ENCODE measurements around the gene GPR75.
"Not testable (repeated sequence)": the region's sequence is repeated elsewhere in the genome, so short reads cannot be mapped to it uniquely, and the experiment has no call there.

Gene GPR75

DNA sequence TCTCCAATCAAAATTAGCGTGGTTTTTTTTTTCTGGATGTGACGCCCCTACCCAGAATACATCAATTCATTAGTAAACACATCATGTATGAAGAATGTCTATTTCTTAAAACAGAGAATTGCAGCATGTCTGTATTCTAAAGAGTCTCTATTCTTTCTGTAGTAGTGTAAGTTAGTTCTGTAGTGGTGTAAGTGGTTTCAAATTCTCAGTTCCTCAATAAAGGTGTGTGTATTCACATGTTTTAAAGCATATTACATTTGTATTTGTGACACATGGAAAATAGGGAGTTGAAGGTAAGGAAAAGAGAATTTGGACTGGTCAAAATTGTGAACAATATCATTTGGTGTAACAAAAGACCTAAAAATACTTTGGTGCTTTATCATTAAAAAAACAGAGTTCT lies 8.0 kb upstream of the GPR75 start:
- Mint-ChIP-seq H3K4me3 (no peak overlapping the region), H3K27ac (no peak overlapping the region), H3K9me3 (no peaks in the 10 kb centered on the region), H3K36me3 (peaks cover 26 to 30% of the 10 kb centered on the region in 2 donors), H3K27me3 (no peaks in the 10 kb centered on the region), H3K4me1 (no peaks in the 10 kb centered on the region)
- DNase-seq: no peak
- no peak for ATAC-seq (replicated peaks)

DNA sequence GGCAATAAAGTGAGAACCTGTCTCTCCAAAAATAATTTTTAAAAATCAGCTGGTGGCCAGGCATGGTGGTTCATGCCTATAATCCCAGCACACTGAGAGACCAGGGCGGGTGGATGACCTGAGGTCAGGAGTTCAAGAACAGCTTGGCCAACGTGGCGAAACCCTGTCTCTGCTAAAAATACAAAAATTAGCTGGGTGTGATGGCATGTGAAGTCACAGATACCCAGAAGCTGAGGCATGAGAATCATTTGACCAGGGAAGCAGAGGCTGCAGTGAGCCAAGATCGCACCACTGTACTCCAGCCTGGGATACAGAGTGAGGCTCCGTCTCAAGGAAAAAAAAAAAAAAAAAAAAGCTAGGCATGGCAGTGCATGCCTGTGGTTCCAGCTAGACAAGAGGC lies 7.4 kb upstream of the GPR75 start:
- no peak overlapping the region for H3K4me3 Mint-ChIP-seq
- H3K27me3 Mint-ChIP-seq: no peaks in the 10 kb centered on the region
- no peaks in the 10 kb centered on the region for H3K9me3 Mint-ChIP-seq
- DNase-seq: no peak
- H3K4me1 Mint-ChIP-seq: no peaks in the 10 kb centered on the region
- H3K27ac Mint-ChIP-seq: no peak overlapping the region
- ATAC-seq (replicated peaks): no peak
- H3K36me3 Mint-ChIP-seq: peaks cover 26 to 34% of the 10 kb centered on the region in 2 donors

DNA sequence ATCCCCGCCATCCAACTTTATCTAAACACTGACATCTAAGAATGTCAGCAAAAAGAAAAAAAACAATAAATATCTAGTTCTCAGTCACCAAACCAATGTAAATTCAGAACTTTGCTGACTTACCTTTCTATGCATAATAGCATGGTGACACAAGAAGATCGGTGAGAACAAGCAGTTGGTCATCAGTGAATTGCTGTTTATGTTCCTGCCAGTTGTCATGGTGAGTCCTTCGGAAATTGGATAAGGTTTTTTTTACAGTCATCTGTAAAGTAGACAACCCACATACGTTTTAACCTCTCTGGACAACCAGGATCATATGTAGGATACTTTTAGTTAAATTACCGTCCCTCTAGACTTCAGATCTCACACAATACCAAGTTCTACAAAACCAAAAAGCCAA lies 6.2 kb upstream of the GPR75 start:
- Mint-ChIP-seq H3K27me3 (no peaks in the 10 kb centered on the region), H3K27ac (no peak overlapping the region)
- no peak for DNase-seq

DNA sequence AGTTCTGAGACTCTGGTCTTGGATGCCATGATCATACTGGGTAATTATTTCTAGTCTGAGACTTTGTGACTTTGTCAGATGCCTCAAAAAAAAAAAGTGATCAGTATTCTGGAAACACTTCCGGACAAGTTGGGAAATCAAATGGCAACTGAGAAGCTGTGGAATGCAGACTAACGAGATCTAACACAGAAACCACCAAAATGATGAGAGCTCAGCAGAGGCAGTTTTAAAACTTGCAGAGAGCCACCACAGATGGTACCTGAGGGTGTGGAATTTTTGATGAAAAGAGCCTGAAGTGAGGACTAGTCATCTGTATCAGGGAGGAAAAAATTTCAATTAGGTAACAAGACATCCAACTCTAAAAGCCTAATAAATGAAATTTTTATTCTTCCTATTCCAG lies 5.5 kb upstream of the GPR75 start:
- H3K36me3 Mint-ChIP-seq: peaks cover 31 to 49% of the 10 kb centered on the region in 2 donors
- no peaks in the 10 kb centered on the region for H3K4me1 Mint-ChIP-seq
- ATAC-seq (replicated peaks) (no peak), DNase-seq (no peak)
- no peak overlapping the region for H3K27ac Mint-ChIP-seq
- H3K27me3 Mint-ChIP-seq: no peaks in the 10 kb centered on the region
- no peak overlapping the region for H3K4me3 Mint-ChIP-seq
- no peaks in the 10 kb centered on the region for H3K9me3 Mint-ChIP-seq

More for the DNA sequence above, 6.2 kb upstream of the GPR75 start:
- Mint-ChIP-seq H3K4me1 (no peaks in the 10 kb centered on the region), H3K9me3 (no peaks in the 10 kb centered on the region), H3K36me3 (peaks cover 31 to 42% of the 10 kb centered on the region in 2 donors), H3K4me3 (no peak overlapping the region)
- no peak for ATAC-seq (replicated peaks)

DNA sequence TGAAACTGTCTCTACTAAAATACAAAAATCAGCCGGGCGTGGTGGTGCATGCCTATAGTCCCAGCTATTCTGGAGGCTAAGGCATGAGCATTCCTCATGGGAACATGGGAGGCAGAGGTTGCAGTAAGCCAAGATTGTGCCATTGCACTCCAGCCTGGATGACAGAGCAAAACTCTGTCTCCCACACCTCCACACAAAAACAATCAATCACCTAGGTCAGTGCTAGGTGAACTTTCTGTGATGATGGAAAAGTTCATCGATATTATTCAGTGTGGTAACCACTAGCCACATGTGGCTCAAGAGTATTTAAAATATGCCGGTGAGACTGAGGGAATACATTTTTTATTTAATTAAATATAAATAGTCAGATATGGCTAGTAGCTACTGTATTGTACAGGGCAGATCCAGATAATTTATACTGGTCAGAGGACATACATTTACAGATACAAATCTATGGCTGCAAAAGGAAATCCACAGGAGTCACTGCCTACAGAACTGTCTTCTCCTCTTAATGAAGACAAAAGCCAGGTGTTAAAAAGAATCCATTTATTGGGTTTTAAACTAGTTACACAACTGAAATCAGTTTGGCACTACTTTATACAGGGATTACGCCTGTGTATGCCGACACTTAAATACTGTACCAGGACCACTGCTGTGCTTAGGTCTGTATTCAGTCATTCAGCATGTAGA lies 3.9 kb upstream of the GPR75 start:
- Mint-ChIP-seq H3K4me1 (no peaks in the 10 kb centered on the region), H3K4me3 (no peak overlapping the region), H3K27me3 (no peaks in the 10 kb centered on the region), H3K9me3 (no peaks in the 10 kb centered on the region), H3K36me3 (peaks cover 34 to 50% of the 10 kb centered on the region in 2 donors), H3K27ac (no peak overlapping the region)
- ATAC-seq (replicated peaks) (no peak), DNase-seq (no peak)

DNA sequence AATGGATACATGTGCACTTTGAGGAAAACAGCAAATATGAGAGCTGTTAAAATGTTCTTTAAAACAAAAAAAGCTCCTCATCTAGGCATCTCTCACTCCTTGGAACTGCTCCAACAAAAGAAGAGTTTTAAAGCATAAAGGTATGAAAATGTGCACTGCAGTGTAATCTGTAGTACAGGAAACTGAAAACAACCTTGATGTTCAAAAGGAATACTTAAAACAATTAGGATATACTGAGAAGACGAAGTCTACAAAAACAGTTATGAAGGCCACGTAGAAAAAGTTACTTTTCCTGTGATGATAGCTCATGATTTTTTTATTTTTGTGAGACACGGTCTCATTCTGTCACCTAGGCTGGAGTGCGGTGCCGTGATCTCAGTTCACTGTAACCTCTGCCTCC lies 2.1 kb upstream of the GPR75 start:
- ATAC-seq (replicated peaks) (no peak), DNase-seq (no peak)

DNA sequence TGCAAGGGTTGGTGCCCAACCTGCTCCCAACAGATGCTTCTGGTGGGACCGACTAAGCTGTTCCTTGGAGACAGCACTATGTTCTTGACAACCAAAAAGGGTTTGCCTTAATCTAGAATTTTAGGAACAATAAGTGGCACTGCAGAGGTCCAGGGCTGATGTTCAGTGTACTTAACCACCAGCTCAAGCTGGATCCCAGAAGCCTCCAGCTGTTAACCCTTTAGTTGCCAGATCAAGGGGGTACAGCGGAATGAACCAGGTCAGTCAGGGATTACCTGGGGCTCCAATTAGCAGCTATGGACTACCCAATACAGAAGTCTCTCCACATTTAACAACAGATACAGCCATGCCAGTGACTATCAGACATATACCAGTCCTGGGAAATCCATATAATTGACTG lies 3.5 kb downstream of the GPR75 start:
- H3K27ac Mint-ChIP-seq: no peak overlapping the region

More for the DNA sequence above, 2.1 kb upstream of the GPR75 start:
- Mint-ChIP-seq H3K27me3 (no peaks in the 10 kb centered on the region), H3K4me1 (no peaks in the 10 kb centered on the region), H3K4me3 (no peak overlapping the region), H3K36me3 (peaks cover 31 to 55% of the 10 kb centered on the region in 2 donors), H3K9me3 (no peaks in the 10 kb centered on the region), H3K27ac (no peak overlapping the region)

DNA sequence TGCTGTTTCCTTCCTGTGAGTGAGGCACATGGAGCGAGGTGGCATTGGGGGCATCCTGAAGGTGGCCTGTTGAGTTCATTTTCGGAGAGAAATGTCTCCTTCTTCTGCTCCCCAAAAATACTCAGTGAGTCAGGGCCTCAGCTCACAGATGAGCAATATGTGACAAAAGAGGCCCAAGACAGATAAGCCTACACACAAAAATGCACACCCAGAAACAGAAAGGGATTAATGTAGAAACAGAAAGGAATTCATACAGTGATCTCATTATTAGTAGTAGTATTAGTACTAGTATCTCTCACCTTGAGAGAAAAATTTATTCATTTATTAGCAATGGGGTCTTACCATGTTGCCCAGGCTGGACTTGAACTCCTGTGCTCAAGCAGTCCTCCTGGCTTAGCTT lies 5.1 kb downstream of the GPR75 start:
- H3K36me3 Mint-ChIP-seq: peaks cover 25 to 43% of the 10 kb centered on the region in 2 donors
- no peaks in the 10 kb centered on the region for H3K4me1 Mint-ChIP-seq
- no peak for DNase-seq
- H3K4me3 Mint-ChIP-seq: no peak overlapping the region
- no peaks in the 10 kb centered on the region for H3K27me3 Mint-ChIP-seq
- no peaks in the 10 kb centered on the region for H3K9me3 Mint-ChIP-seq
- ATAC-seq (replicated peaks): no peak
- H3K27ac Mint-ChIP-seq: peak overlapping the region; percentile 63

More for the DNA sequence above, 3.5 kb downstream of the GPR75 start:
- Mint-ChIP-seq H3K27me3 (no peaks in the 10 kb centered on the region), H3K4me3 (no peak overlapping the region), H3K4me1 (no peaks in the 10 kb centered on the region), H3K9me3 (no peaks in the 10 kb centered on the region), H3K36me3 (peaks cover 26 to 52% of the 10 kb centered on the region in 2 donors)
- ATAC-seq (replicated peaks) (no peak), DNase-seq (no peak)

DNA sequence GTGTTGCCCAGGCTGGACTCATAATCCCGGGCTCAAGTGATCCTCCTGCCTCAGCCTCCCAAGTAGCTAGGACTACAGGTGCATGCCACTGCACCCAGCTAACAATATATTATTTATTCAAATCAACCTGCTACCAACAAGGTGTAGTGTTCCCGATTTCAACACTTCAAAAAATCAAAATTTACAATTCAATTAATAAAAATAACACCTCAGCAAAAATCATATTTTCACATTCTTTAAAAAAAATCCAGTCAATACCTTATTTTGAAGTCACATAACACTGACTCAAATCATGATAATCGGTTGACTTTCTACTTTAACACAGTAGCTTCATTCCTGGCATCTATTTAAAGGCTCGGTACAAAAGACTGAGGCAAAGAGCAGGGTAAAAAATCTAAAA lies 7.2 kb downstream of the GPR75 start:
- H3K4me3 Mint-ChIP-seq: no peak overlapping the region
- no peaks in the 10 kb centered on the region for H3K27me3 Mint-ChIP-seq
- H3K27ac Mint-ChIP-seq: no peak overlapping the region
- peaks cover 29 to 40% of the 10 kb centered on the region in 2 donors for H3K36me3 Mint-ChIP-seq
- ATAC-seq (replicated peaks) (no peak), DNase-seq (no peak)
- H3K9me3 Mint-ChIP-seq: no peaks in the 10 kb centered on the region
- no peaks in the 10 kb centered on the region for H3K4me1 Mint-ChIP-seq

DNA sequence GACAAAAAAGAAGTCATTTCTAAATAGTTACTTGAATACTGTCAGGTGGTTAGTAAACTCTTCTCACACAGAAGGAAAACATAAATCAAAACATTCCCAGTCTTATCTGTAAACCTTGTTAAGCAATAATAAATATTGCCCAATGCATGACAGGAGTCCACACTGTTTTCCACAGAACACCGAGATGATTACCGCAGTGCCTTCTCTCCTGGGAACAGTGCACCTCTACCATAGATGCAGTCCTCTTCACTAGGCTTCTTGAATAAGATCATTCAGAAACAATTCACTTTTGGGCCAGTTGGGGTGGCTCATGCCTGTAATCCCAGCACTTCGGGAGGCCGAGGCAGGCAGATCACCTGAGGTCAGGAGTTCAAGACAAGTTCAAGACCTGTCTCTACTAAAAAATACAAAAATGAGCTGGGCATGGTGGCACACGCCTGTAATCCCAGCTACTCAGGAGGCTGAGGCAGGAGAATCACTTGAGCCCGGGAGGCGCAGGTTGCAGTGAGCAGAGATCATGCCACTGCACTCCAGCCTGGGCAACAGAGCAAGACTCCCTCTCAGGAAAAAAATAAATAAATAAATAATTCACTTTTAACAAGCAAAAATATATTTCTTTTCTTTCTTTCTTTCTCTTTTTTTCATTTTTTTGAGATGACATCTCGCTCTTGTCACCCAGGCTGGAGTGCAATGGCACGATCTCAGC lies 8.6 kb downstream of the GPR75 start:
- H3K27ac Mint-ChIP-seq; H3K4me3 Mint-ChIP-seq; H3K9me3 Mint-ChIP-seq; ATAC-seq (replicated peaks); H3K27me3 Mint-ChIP-seq; DNase-seq; H3K4me1 Mint-ChIP-seq: not testable (repeated sequence)
- peaks cover 25 to 35% of the 10 kb centered on the region in 2 donors for H3K36me3 Mint-ChIP-seq

DNA sequence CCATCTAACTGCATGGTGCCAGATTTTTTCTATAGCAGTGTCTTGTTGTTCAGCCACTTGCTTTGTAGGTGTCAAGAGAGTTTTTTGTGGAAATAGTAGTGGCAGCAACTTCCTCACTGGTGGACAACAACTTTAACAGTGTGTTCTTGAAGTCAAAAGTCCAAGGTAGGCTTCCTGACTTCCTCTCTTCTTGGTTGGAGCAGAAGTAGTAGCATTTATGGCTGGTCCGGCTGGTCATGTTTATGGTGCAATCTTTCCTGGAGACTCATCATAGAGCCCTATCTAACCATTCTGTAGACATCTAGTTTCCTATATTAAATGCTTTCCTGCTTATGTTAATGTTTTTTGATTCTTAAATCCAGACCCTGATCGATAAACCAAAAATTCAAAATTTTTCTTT lies 11.7 kb downstream of the GPR75 start:
- H3K4me3 Mint-ChIP-seq: no peak overlapping the region
- ATAC-seq (replicated peaks) (no peak), DNase-seq (no peak)
- no peak overlapping the region for H3K27ac Mint-ChIP-seq
- H3K27me3 Mint-ChIP-seq: no peaks in the 10 kb centered on the region
- peaks cover 3 to 8% of the 10 kb centered on the region in 2 donors for H3K4me1 Mint-ChIP-seq
- H3K9me3 Mint-ChIP-seq: peaks cover 0 to 3% of the 10 kb centered on the region in 2 donors
- H3K36me3 Mint-ChIP-seq: peaks cover 10 to 16% of the 10 kb centered on the region in 2 donors

DNA sequence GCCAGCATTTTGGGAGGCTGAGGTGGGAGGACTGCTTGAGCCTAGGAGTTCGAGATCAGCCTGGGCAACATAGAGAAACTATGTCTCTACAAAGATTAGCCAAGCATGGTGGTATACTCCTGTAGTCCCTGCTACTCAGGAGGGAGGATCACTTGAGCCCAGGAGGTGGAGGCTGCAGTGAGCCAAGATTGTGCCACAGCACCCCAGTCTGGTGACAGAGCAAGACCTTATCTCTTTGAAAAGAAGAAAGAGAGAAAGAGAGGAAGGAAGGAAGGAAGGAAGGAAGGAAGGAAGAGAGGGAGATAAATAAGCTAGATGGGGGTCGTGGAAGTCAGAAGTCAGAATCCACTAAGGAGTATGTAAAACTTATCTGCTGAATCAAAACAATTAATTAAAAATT lies 16.2 kb downstream of the GPR75 start:
- Mint-ChIP-seq H3K4me1 (peaks cover 3 to 9% of the 10 kb centered on the region in 2 donors), H3K27ac (peak overlapping the region; percentile 49), H3K36me3 (peaks cover 6 to 14% of the 10 kb centered on the region in 2 donors), H3K27me3 (no peaks in the 10 kb centered on the region), H3K4me3 (no peak overlapping the region), H3K9me3 (peaks cover 1 to 3% of the 10 kb centered on the region in 2 donors)
- ATAC-seq (replicated peaks) (no peak), DNase-seq (no peak)

DNA sequence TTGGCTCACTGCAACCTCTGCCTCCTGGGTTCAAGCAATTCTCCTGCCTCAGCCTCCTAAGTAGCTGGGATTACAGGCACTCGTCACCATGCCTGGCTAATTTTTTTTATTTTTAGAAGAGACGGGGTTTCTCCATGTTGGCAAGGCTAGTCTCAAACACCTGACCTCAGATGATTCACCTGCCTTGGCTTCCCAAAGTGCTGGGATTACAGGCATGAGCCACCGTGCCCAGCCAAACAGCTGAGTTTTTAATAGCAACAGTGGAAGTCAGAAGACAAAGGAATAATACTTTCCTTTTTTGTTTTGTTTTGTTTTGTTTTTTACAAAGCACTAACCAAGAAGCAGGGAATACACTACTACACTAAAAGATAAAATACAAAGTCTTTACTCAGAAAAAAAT lies 16.9 kb downstream of the GPR75 start:
- Mint-ChIP-seq H3K36me3 (peaks cover 2 to 11% of the 10 kb centered on the region in 2 donors), H3K27me3 (no peaks in the 10 kb centered on the region), H3K27ac (no peak overlapping the region), H3K4me1 (peaks cover 3 to 9% of the 10 kb centered on the region in 2 donors), H3K4me3 (no peak overlapping the region), H3K9me3 (peaks cover 1 to 3% of the 10 kb centered on the region in 2 donors)
- DNase-seq (no peak), ATAC-seq (replicated peaks) (no peak)

DNA sequence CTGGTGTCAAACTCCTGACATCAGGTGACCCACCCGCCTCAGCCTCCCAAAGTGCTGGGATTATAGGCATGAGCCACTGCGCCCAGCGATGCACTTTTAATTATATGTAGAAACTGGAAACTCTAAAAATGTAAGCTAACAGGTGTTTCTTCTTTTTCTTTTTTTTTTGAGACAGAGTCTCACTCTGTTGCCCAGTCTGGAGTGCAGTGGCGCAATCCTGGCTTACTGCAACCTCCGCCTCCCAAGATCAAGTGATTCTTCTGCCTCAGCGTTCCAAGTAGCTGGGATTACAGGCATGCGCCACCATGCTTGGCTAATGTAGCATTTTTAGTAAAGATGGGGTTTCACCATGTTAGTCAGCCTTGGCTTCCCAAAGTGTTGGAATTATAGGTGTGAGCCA lies 18.1 kb downstream of the GPR75 start:
- not testable (repeated sequence) for H3K4me3 Mint-ChIP-seq; ATAC-seq (replicated peaks); H3K9me3 Mint-ChIP-seq; H3K27ac Mint-ChIP-seq; H3K27me3 Mint-ChIP-seq; H3K4me1 Mint-ChIP-seq; DNase-seq
- peaks cover 0 to 10% of the 10 kb centered on the region in 2 donors for H3K36me3 Mint-ChIP-seq

DNA sequence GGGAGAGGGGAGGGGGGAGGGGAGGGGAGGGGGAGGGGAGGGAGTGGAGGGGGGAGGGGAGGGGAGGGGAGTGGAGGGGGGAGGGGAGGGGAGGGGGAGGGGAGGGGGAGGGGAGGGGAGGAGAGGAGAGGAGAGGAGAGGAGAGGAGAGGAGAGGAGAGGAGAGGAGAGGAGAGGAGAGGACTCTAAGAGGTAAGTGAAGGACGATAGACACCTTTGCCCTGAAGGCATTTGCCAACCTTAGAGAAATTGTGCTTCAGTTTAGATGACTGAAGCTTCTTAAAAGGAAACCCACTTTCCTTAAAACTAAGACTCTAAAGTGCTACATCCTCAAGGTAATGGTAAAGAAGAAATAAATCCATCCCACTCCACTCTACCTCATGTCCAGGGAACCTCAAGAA lies 19.2 kb downstream of the GPR75 start:
- Mint-ChIP-seq H3K27ac (no peak overlapping the region), H3K4me3 (no peak overlapping the region), H3K9me3 (peaks cover 1 to 3% of the 10 kb centered on the region in 2 donors), H3K27me3 (no peaks in the 10 kb centered on the region), H3K36me3 (peaks cover 5 to 16% of the 10 kb centered on the region in 2 donors), H3K4me1 (peaks cover 3 to 9% of the 10 kb centered on the region in 2 donors)
- no peak for ATAC-seq (replicated peaks)
- no peak for DNase-seq
